HL-60 (cell line): ENCODE results near the gene TPRN.
A peak's percentile ranks its signal among the peaks of the same experiment; 100 is the strongest.

Experiments used
- DNase-seq, 2 experiments: peaks; one replicate each; pipeline ENCODE4 v3.0.0-alpha.2; 2010 to 2020; ENCODE audit warnings: low read depth in 1 of 2, low spot score in 1 of 2
- H3K27ac ChIP-seq: fragments of 250-450 bp; sonication (Bioruptor Pico); replicated peaks from 2 replicates; pipeline ENCODE4 v1.5.1; 2020; ENCODE audit warnings: mild to moderate bottlenecking, moderate library complexity
- H3K27me3 ChIP-seq: fragments of 250-450 bp; sonication (Bioruptor Pico); 2 replicates; pipeline ENCODE4 v1.5.1; 2021; ENCODE audit warnings: mild to moderate bottlenecking, moderate library complexity; ENCODE audit not compliant: insufficient read depth, poor library complexity, severe bottlenecking
- H3K4me3 ChIP-seq: replicated peaks from 2 replicates; pipeline ENCODE4 v1.5.1; 2011; ENCODE audit warnings: mild to moderate bottlenecking, control low read depth, low read length; ENCODE audit not compliant: insufficient read depth
- GABPA ChIP-seq: IDR thresholded peaks from 2 replicates; pipeline ENCODE4 v1.6.1; 2012; ENCODE audit warnings: low read depth
- POLR2AphosphoS5 ChIP-seq: IDR thresholded peaks from 2 replicates; pipeline ENCODE4 v1.6.1; 2012; ENCODE audit warnings: low read depth
- SPI1 ChIP-seq: IDR thresholded peaks from 2 replicates; pipeline ENCODE4 v1.6.1; 2012; ENCODE audit warnings: low read depth, mild to moderate bottlenecking, borderline replicate concordance
- TF ChIP-seq, protein P1 (sequence below): IDR thresholded peaks from one replicate; pipeline ENCODE4 v1.5.1; 2011; ENCODE audit warnings: low read length, control low read depth, inconsistent platforms; ENCODE audit not compliant: insufficient read depth
- TF ChIP-seq, protein P2 (sequence below): IDR thresholded peaks from 2 replicates; pipeline ENCODE4 v1.6.1; 2012; ENCODE audit warnings: low read depth; ENCODE audit not compliant: insufficient replicate concordance

Gene TPRN

DNA sequence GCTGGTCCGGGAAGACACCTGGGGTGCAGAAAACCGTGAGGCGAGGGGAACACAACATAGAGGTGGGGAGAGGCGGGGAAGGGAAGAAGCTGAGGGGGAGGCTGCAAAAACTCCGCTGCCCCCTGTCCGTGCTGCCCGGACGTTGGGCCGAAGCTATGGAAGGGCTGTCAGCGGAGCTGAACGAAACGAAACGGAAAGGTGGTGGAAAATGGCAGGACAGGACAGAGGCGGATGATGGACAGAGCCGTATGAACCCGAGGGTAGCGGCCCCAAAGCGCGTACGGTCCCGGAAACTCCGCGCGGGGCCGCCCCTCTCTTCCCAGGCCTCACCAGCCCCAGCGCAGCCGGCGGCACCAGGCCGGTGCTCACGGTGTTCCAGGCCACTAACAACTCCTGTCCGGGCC, 12.5 kb downstream of the TPRN start:
- Histone ChIP-seq H3K27me3 (no peaks in the 10 kb centered on the region), H3K4me3 (peak overlapping the region; percentile 99), H3K27ac (peak overlapping the region; percentile 73)
- DNase-seq = no peak
- TF ChIP-seq, protein P1, sequence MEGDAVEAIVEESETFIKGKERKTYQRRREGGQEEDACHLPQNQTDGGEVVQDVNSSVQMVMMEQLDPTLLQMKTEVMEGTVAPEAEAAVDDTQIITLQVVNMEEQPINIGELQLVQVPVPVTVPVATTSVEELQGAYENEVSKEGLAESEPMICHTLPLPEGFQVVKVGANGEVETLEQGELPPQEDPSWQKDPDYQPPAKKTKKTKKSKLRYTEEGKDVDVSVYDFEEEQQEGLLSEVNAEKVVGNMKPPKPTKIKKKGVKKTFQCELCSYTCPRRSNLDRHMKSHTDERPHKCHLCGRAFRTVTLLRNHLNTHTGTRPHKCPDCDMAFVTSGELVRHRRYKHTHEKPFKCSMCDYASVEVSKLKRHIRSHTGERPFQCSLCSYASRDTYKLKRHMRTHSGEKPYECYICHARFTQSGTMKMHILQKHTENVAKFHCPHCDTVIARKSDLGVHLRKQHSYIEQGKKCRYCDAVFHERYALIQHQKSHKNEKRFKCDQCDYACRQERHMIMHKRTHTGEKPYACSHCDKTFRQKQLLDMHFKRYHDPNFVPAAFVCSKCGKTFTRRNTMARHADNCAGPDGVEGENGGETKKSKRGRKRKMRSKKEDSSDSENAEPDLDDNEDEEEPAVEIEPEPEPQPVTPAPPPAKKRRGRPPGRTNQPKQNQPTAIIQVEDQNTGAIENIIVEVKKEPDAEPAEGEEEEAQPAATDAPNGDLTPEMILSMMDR = no peak
- TF ChIP-seq GABPA (no peak), POLR2AphosphoS5 (no peak), SPI1 (no peak)
- TF ChIP-seq, protein P2, sequence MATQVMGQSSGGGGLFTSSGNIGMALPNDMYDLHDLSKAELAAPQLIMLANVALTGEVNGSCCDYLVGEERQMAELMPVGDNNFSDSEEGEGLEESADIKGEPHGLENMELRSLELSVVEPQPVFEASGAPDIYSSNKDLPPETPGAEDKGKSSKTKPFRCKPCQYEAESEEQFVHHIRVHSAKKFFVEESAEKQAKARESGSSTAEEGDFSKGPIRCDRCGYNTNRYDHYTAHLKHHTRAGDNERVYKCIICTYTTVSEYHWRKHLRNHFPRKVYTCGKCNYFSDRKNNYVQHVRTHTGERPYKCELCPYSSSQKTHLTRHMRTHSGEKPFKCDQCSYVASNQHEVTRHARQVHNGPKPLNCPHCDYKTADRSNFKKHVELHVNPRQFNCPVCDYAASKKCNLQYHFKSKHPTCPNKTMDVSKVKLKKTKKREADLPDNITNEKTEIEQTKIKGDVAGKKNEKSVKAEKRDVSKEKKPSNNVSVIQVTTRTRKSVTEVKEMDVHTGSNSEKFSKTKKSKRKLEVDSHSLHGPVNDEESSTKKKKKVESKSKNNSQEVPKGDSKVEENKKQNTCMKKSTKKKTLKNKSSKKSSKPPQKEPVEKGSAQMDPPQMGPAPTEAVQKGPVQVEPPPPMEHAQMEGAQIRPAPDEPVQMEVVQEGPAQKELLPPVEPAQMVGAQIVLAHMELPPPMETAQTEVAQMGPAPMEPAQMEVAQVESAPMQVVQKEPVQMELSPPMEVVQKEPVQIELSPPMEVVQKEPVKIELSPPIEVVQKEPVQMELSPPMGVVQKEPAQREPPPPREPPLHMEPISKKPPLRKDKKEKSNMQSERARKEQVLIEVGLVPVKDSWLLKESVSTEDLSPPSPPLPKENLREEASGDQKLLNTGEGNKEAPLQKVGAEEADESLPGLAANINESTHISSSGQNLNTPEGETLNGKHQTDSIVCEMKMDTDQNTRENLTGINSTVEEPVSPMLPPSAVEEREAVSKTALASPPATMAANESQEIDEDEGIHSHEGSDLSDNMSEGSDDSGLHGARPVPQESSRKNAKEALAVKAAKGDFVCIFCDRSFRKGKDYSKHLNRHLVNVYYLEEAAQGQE = no peak

DNA sequence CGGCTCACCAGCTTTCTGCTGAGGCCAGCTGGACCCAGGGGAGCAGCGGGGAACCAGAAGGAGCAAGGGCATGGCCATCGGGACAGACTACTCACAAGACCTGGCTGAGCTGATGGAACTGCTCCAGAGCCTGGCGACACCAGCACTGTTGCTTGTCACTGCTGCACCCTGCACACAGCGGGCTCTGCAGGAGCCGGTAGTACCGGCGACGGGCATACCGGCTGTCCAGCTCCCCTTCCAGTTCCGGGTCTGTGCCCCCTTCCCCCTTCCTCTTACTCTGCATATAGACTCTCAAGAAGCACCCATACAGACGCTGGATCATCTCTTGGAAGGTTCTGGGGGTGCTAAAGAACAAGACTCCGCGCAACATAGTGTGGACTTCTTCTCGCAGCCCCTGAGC, 13.2 kb downstream of the TPRN start:
- TF ChIP-seq POLR2AphosphoS5 = no peak
- no peak for TF ChIP-seq GABPA
- TF ChIP-seq, protein P1 = no peak
- no peak for TF ChIP-seq SPI1
- TF ChIP-seq, protein P2 = no peak
- no peak for DNase-seq
- Histone ChIP-seq H3K27ac (no peak overlapping the region; the same call in 1 of the 2 replicates), H3K27me3 (no peaks in the 10 kb centered on the region), H3K4me3 (peak overlapping the region; percentile 99)

DNA sequence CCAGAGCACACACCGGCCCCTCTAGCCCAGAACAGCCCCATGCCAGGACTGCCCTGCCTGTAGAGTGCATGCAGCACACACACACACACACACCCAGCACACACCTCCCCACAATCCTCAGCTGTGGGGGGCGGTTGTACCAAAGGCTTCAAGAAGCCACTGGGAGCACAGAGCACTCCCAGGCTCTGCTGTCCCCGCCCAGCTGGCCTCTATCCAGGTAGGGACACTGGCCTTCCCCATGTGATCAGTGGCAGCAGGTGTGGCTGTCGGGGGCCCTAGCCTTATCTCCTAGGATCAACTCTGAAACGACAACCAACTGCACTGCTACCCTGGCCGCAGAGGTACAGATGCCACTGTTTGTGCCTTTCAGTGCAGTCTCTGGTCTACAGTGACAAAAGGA, 14.2 kb downstream of the TPRN start:
- no peaks in the 10 kb centered on the region for H3K27me3 ChIP-seq
- no peak overlapping the region for H3K4me3 ChIP-seq
- H3K27ac ChIP-seq = no peak overlapping the region
- TF ChIP-seq, protein P1 = no peak
- no peak for TF ChIP-seq POLR2AphosphoS5
- TF ChIP-seq, protein P2 = no peak
- no peak for TF ChIP-seq GABPA
- no peak for TF ChIP-seq SPI1
- no peak for DNase-seq
